ENCODE results near the gene CMIP. TPM values are rescaled to one million over a fixed set of nuclear protein-coding genes. Genes with fewer than 3 reads are reported as not detected.

CMIP gene
- total RNA-seq, 4 donors from 2014 or later, result 15.5 to 65.9 (median 20.2) TPM

GRCh38 chr16:81467072-81467471 is 22.5 kb downstream of the CMIP start:
- H3K4me3 ChIP-seq (replicated peaks in 1 of 3), result no peak overlapping the region
- no peaks in the 10 kb centered on the region for H3K36me3 ChIP-seq
- intact Hi-C loops (cut with DNase I), result no loop called here
- no peaks in the 10 kb centered on the region for H3K9me3 ChIP-seq
- TF ChIP-seq POLR2A (IDR thresholded peaks at IDR 0.05) (no peak), CTCF (IDR thresholded peaks at IDR 0.05) (no peak)
- H3K27me3 ChIP-seq, result no peaks in the 10 kb centered on the region
- 95 to 96% methylated on average over 9 to 10 of the region's 11 CpGs for WGBS, 2 donors
- DNase-seq, result no peak
- H3K27ac ChIP-seq, result no peak overlapping the region
- peaks cover 8 to 15% of the 10 kb centered on the region in 2 donors for H3K4me1 ChIP-seq

DNA sequence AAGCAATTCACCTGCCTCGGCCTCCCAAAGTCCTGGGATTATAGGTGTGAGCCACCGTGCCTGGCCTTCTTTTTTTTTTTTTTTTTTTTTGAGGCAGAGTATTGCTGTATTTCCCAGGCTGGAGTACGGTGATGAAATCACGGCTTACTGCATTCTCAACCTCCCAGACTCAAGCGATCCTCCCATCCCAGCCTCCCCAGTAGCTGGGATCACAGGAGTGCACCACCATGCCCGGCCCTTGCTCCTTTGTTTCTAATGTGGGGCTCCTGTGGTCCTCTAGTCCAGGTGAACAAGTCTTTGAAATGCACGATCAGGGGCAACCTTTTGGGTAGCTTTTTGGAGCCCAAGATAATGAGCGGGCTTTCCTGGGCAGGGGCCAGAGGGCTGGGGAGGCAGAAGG is 23.2 kb downstream of the CMIP start:
- Histone ChIP-seq H3K27ac (no peak overlapping the region), H3K36me3 (no peaks in the 10 kb centered on the region), H3K4me1 (peaks cover under 1 to 12% of the 10 kb centered on the region in 2 donors), H3K4me3 (replicated peaks in 1 of 3) (no peak overlapping the region), H3K9me3 (no peaks in the 10 kb centered on the region), H3K27me3 (no peaks in the 10 kb centered on the region)
- intact Hi-C loops (cut with DNase I), result no loop called here
- TF ChIP-seq CTCF (IDR thresholded peaks at IDR 0.05) (no peak), POLR2A (IDR thresholded peaks at IDR 0.05) (no peak)
- 92 to 99% methylated on average over 8 of the region's 8 CpGs for WGBS, 2 donors
- no peak for DNase-seq

DNA sequence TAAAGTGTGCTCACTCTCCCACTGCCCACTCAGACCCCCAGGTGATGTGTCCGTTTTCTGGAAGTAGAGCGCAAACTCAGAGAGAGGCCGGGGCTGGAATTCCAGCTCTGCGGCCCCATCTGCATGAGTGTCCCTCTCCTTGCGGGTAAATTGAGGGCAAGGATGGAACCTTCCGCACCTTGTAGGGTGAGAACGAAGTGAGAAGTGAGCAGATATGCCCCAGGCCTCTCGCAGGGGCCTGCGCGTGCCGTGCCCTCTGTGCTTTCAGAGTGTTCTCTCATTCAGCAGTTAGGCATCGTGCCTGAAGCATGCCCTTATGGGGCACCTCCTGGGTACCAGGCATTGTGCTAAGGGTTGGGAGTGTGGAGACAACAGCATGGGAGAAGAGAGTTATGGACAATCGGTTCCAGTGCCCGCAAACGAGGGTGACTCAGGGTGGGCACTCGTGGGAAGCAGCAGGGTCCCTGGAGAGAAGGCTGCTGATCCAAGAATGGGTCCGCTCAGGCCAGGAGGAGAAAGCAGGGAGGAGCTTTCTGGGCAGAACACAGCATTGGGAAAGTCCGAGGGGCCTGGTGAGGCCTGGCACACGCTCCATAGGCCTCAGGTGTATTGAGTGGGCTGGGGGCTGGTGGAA is 23.8 kb downstream of the CMIP start:
- DNase-seq, result no peak
- Histone ChIP-seq H3K36me3 (no peaks in the 10 kb centered on the region), H3K27ac (no peak overlapping the region), H3K9me3 (no peaks in the 10 kb centered on the region), H3K27me3 (no peaks in the 10 kb centered on the region), H3K4me3 (replicated peaks in 1 of 3) (no peak overlapping the region), H3K4me1 (peaks cover 5 to 12% of the 10 kb centered on the region in 2 donors)
- TF ChIP-seq CTCF (IDR thresholded peaks at IDR 0.05) (no peak), POLR2A (IDR thresholded peaks at IDR 0.05) (no peak)
- intact Hi-C loops (cut with DNase I), result no loop called here
- 93% methylated on average over 18 to 19 of the region's 19 CpGs for WGBS, 2 donors

- H3K4me1 ChIP-seq, result peaks cover 7 to 8% of the 10 kb centered on the region in 2 donors
- H3K9me3 ChIP-seq, result no peaks in the 10 kb centered on the region
- TF ChIP-seq POLR2A (IDR thresholded peaks at IDR 0.05) (no peak), CTCF (IDR thresholded peaks at IDR 0.05) (no peak)
- H3K36me3 ChIP-seq, result no peaks in the 10 kb centered on the region
- 81 to 91% methylated on average over 4 of the region's 4 CpGs for WGBS, 2 donors
- no peak for DNase-seq
- no peak overlapping the region for H3K27ac ChIP-seq
- intact Hi-C loops (cut with DNase I), result no loop called here
- no peak overlapping the region for H3K4me3 ChIP-seq (replicated peaks in 1 of 3)
- H3K27me3 ChIP-seq, result no peaks in the 10 kb centered on the region
Measured at GRCh38 chr16:81469183-81469677, 24.6 kb downstream of the CMIP start.

GRCh38 chr16:81469710-81470535 is 25.3 kb downstream of the CMIP start:
- no peaks in the 10 kb centered on the region for H3K27me3 ChIP-seq
- TF ChIP-seq CTCF (IDR thresholded peaks at IDR 0.05) (no peak), POLR2A (IDR thresholded peaks at IDR 0.05) (no peak)
- H3K4me3 ChIP-seq (replicated peaks in 1 of 3), result no peak overlapping the region
- intact Hi-C loops (cut with DNase I), result no loop called here
- DNase-seq, result no peak
- no peak overlapping the region for H3K27ac ChIP-seq
- WGBS, 2 donors, result 75 to 89% methylated on average over 13 of the region's 13 CpGs
- H3K9me3 ChIP-seq, result no peaks in the 10 kb centered on the region
- peaks cover 7 to 8% of the 10 kb centered on the region in 2 donors for H3K4me1 ChIP-seq
- no peaks in the 10 kb centered on the region for H3K36me3 ChIP-seq

Data from thyroid gland (tissue), 4 donors.